IMR-90 (cell line): Measurements from ENCODE around the gene PLCB4. TPM values are rescaled to one million over a fixed set of nuclear protein-coding genes. Genes with fewer than 3 reads are reported as not detected.

Source experiments
- ATAC-seq: fragments of 200-7000 bp; cut with Tn5 transposase; 2 replicates; pipeline ENCODE4 v1.9.1; 2020; ENCODE audit warnings: low read depth, mild to moderate bottlenecking, moderate library complexity
- BruUV-seq: library from RNA; stranded (reverse); fragments of 400-500 nt; replicated peaks from 2 replicates; lab custom pipeline; 2021; lab: Mats Ljungman, UMichigan
- CTCF ChIA-PET: fragments of 300-600 bp; formaldehyde crosslinking; extraction: SDS; loops from one replicate; lab custom pipeline; 2021; ENCODE audit warnings: antibody characterized with exemption; lab: Yijun Ruan, JAX
- POLR2A ChIA-PET: fragments of 300-600 bp; sonication (Branson Sonifier 250); formaldehyde crosslinking; loops from one replicate; lab custom pipeline; 2022; ENCODE audit warnings: antibody characterized with exemption; ENCODE audit not compliant: unreplicated experiment; lab: Charles Lee
- DNase-seq: peaks from one replicate; pipeline ENCODE4 v3.0.0; 2013
- H2AFZ ChIP-seq: replicated peaks from 2 replicates; pipeline ENCODE3; 2013; ENCODE audit warnings: low read length, mild to moderate bottlenecking; ENCODE audit not compliant: poor library complexity
- H2AK5ac ChIP-seq: 2 replicates; pipeline ENCODE4 v1.6.1; 2013; ENCODE audit warnings: low read depth, low read length, inconsistent platforms
- H2AK9ac ChIP-seq: replicated peaks from 2 replicates; pipeline ENCODE3; 2013; ENCODE audit warnings: mild to moderate bottlenecking, low read depth, low read length, moderate library complexity; ENCODE audit not compliant: poor library complexity
- H2BK120ac ChIP-seq: 2 replicates; pipeline ENCODE4 v1.6.1; 2013; ENCODE audit warnings: low read depth, low read length, inconsistent platforms
- H2BK15ac ChIP-seq: 3 replicates; pipeline ENCODE4 v1.6.1; 2013; ENCODE audit warnings: low read depth, low read length, inconsistent platforms
- H2BK20ac ChIP-seq: 2 replicates; pipeline ENCODE4 v1.6.1; 2013; ENCODE audit warnings: low read depth, mild to moderate bottlenecking, inconsistent platforms, low read length, moderate library complexity
- H2BK5ac ChIP-seq: 2 replicates; pipeline ENCODE4 v1.6.1; 2013; ENCODE audit warnings: mild to moderate bottlenecking, low read depth, low read length, inconsistent platforms; ENCODE audit not compliant: poor library complexity, severe bottlenecking
- H3K14ac ChIP-seq: replicated peaks from 2 replicates; pipeline ENCODE4 v1.6.1; 2013; ENCODE audit warnings: low read depth, low read length, inconsistent platforms
- H3K18ac ChIP-seq: 2 replicates; pipeline ENCODE4 v1.6.1; 2013; ENCODE audit warnings: low read depth, low read length, control low read depth
- H3K23ac ChIP-seq: 2 replicates; pipeline ENCODE4 v1.6.1; 2013; ENCODE audit warnings: low read depth, low read length, inconsistent platforms
- H3K27ac ChIP-seq: 2 replicates; pipeline ENCODE4 v1.5.1; 2013; ENCODE audit warnings: mild to moderate bottlenecking, control low read depth, low read length; ENCODE audit not compliant: insufficient read depth
- H3K27me3 ChIP-seq: 2 replicates; pipeline ENCODE4 v1.6.1; 2013; ENCODE audit warnings: low read length; ENCODE audit not compliant: control insufficient read depth, insufficient read depth
- H3K36me3 ChIP-seq: 2 replicates; pipeline ENCODE4 v1.6.1; 2013; ENCODE audit warnings: low read length, mixed read lengths; ENCODE audit not compliant: control insufficient read depth, insufficient read depth
- H3K4ac ChIP-seq: 2 replicates; pipeline ENCODE4 v1.6.1; 2013; ENCODE audit warnings: low read depth, low read length, inconsistent platforms
- H3K4me1 ChIP-seq: 2 replicates; pipeline ENCODE4 v1.6.1; 2013; ENCODE audit warnings: low read length, mixed read lengths; ENCODE audit not compliant: control insufficient read depth, insufficient read depth
- H3K4me2 ChIP-seq: 2 replicates; pipeline ENCODE4 v1.6.1; 2013; ENCODE audit warnings: low read depth, mild to moderate bottlenecking, control low read depth, low read length, moderate library complexity
- H3K4me3 ChIP-seq: 2 replicates; pipeline ENCODE4 v1.5.1; 2013; ENCODE audit warnings: low read depth, mild to moderate bottlenecking, control low read depth, low read length, moderate library complexity; ENCODE audit not compliant: insufficient read depth
- H3K56ac ChIP-seq: 2 replicates; pipeline ENCODE4 v1.6.1; 2013; ENCODE audit warnings: low read length, inconsistent platforms; ENCODE audit not compliant: insufficient read depth; ENCODE audit errors: extremely low read depth
- H3K79me1 ChIP-seq, 2 experiments: 2 replicates each; pipeline ENCODE4 v1.6.1; 2013; ENCODE audit warnings: low read length in 2 of 2, inconsistent platforms in 1 of 2, low read depth in 1 of 2
- H3K9ac ChIP-seq: 2 replicates; pipeline ENCODE4 v1.6.1; 2013; ENCODE audit warnings: low read depth, low read length, control low read depth
- H3K9me1 ChIP-seq: 2 replicates; pipeline ENCODE4 v1.6.1; 2013; ENCODE audit warnings: low read length, inconsistent platforms; ENCODE audit not compliant: insufficient read depth
- H3K9me3 ChIP-seq: 2 replicates; pipeline ENCODE4 v1.6.1; 2013; ENCODE audit warnings: low read length; ENCODE audit not compliant: control insufficient read depth, insufficient read depth
- H4K20me1 ChIP-seq: 2 replicates; pipeline ENCODE4 v1.6.1; 2013; ENCODE audit warnings: low read length, inconsistent platforms; ENCODE audit not compliant: insufficient read depth
- H4K5ac ChIP-seq: 2 replicates; pipeline ENCODE4 v1.6.1; 2013; ENCODE audit warnings: mild to moderate bottlenecking, low read depth, low read length, control low read depth
- H4K8ac ChIP-seq, 2 experiments: 2 replicates each; pipeline ENCODE4 v1.6.1; 2013; ENCODE audit warnings: low read depth in 2 of 2, low read length in 2 of 2, control low read depth in 1 of 2, inconsistent platforms in 1 of 2
- H4K91ac ChIP-seq: 2 replicates; pipeline ENCODE4 v1.6.1; 2013; ENCODE audit warnings: low read depth, low read length, inconsistent platforms; ENCODE audit not compliant: insufficient read depth
- CEBPB ChIP-seq: IDR thresholded peaks from 2 replicates; pipeline ENCODE4 v1.6.1; 2012; ENCODE audit warnings: low read depth, low read length, improper control_type of control experiment
- CHD1 ChIP-seq: IDR thresholded peaks from 2 replicates; pipeline ENCODE4 v1.6.1; 2012; ENCODE audit warnings: low read depth, low read length, improper control_type of control experiment
- WGBS, 2 experiments: methylation state at CpG; one replicate each; pipeline versions ENCODE4 v1.1.5 to v1.1.7; 2013; ENCODE audit warnings: missing lambda C conversion rate in 2 of 2; ENCODE audit not compliant: insufficient read length in 1 of 2; ENCODE audit errors: extremely low coverage in 2 of 2; 5-methylcytosine and 5-hydroxymethylcytosine counted together
- dilution Hi-C: fragments of 300-500 bp; cut with HindIII; formaldehyde crosslinking; loops from one replicate; pipeline ENCODE4 v1.14.3; 2018; ENCODE audit warnings: low sequenced_read_pairs; ENCODE audit not compliant: unreplicated experiment
- in situ Hi-C: fragments of 300-500 bp; cut with MboI; formaldehyde crosslinking; loops from 3 replicates; pipeline ENCODE4 v1.14.3; 2019; ENCODE audit warnings: low sequenced_read_pairs, inconsistent platforms, mixed read lengths
- intact Hi-C: fragments of 100-400 bp; cut with micrococcal nuclease; formaldehyde crosslinking; loops from 2 replicates; pipeline ENCODE4 v1.10.0; 2022
- polyA plus RNA-seq, 3 experiments: library from polyadenylated mRNA; depleted of rRNA; stranded (reverse); fragments of >200 nt; gene quantifications; 2 replicates each; pipeline ENCODE4 v1.2.3, GENCODE V29; 2012; ENCODE audit warnings: low replicate concordance in 1 of 3
- total RNA-seq: library from RNA; depleted of rRNA; stranded (reverse); fragments of >200 nt; gene quantifications from 2 replicates; pipeline ENCODE4 v1.2.3, GENCODE V29; 2012

PLCB4 gene
- total and polyA plus RNA-seq, 2 of the 4 experiments (the other 2 are of a cell fraction): 12.5 to 24.0 TPM

- Histone ChIP-seq H4K5ac (peak overlapping the region; percentile 44; the same call in 1 of the 2 replicates), H2AFZ (no peak overlapping the region), H3K4ac (peak overlapping the region; percentile 62), H4K8ac (peak overlapping the region in 1 of 2 experiments; percentile 23; a peak in 1 of 4 replicates), H3K9me3 (no peaks in the 10 kb centered on the region), H4K91ac (0 out of 2 replicates have a peak overlapping the region, but pooled peaks have one; percentile 10), H3K27ac (0 out of 2 replicates have a peak overlapping the region, but pooled peaks have one; percentile 5), H3K4me3 (no peak overlapping the region), H3K79me1 (peaks cover 18 to 58% of the 10 kb centered on the region in 2 experiments), H3K4me2 (peak overlapping the region; percentile 48; the same call in 1 of the 2 replicates), H3K56ac (no peak overlapping the region), H4K20me1 (peaks cover 7% of the 10 kb centered on the region; the same call in 1 of the 2 replicates), H3K23ac (no peak overlapping the region), H3K9ac (no peak overlapping the region), H3K36me3 (no peaks in the 10 kb centered on the region), H2BK15ac (no peak overlapping the region), H2BK20ac (peak overlapping the region; percentile 12; the same call in 1 of the 2 replicates), H3K18ac (peak overlapping the region; percentile 75; the same call in 1 of the 2 replicates), H2BK120ac (peak overlapping the region; percentile 78), H2BK5ac (peak overlapping the region; percentile 25), H3K27me3 (no peaks in the 10 kb centered on the region), H3K4me1 (peaks cover 18% of the 10 kb centered on the region), H3K14ac (peak overlapping the region; percentile 48), H2AK9ac (no peak overlapping the region), H2AK5ac (peak overlapping the region; percentile 84; the same call in 1 of the 2 replicates), H3K9me1 (peaks cover 5% of the 10 kb centered on the region)
- BruUV-seq: no TSS peak
- ChIA-PET POLR2A (no interaction called here), CTCF (no interaction called here)
- ATAC-seq: peak; percentile 25
- WGBS, 2 experiments: 75% methylated on average over 4 of the region's 5 CpGs; no CpG with 5 or more reads in 1 of the 2 experiments
- 0 out of 2 replicates have a peak, but pooled peaks have one; percentile 2 for TF ChIP-seq CEBPB
- TF ChIP-seq CHD1: no peak
- dilution Hi-C loops (no loop called here), intact Hi-C loops (no loop called here), in situ Hi-C loops (no loop called here)
- no peak for DNase-seq
These were observed 131.3 kb downstream of the PLCB4 start for GRCh38 chr20:9200196-9200595.
